Measurements from ENCODE around the gene MAJIN.

MAJIN gene

DNA sequence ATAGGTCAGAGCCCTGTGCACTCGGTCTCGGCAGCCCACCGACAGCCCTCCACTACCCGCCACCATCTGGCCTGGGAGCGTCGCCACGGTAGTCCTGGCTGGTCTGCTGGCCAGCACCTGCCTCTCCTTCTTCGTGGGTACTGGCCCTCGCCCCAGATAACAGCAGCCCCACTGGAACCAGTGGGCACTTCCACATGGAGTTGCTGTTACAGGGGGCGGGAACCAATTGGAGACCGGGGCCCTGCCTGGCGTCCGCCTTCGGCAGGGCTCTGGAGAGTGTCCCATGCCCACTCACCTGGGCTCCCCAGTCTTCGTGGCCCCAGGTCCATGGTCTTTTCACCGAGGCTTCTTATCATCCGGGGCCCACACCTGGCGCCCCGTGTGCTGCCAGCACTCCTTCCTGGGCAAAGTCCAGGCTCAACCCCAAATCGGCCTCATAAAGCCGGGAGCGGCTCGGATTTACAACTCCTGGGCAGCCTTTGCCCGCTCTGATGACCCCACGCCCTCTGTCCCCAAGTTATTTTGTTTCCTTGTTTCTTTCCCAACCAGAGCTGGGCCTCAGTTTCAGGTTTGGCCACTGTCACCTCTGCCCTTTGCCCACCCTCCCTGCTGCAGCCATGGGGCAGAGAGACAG, 80.6 kb downstream of the MAJIN start:
- no peak for DNase-seq

- DNase-seq, result no peak
Observed at GRCh38 chr11:64890522-64890939, 81.4 kb downstream of the MAJIN start.

DNA sequence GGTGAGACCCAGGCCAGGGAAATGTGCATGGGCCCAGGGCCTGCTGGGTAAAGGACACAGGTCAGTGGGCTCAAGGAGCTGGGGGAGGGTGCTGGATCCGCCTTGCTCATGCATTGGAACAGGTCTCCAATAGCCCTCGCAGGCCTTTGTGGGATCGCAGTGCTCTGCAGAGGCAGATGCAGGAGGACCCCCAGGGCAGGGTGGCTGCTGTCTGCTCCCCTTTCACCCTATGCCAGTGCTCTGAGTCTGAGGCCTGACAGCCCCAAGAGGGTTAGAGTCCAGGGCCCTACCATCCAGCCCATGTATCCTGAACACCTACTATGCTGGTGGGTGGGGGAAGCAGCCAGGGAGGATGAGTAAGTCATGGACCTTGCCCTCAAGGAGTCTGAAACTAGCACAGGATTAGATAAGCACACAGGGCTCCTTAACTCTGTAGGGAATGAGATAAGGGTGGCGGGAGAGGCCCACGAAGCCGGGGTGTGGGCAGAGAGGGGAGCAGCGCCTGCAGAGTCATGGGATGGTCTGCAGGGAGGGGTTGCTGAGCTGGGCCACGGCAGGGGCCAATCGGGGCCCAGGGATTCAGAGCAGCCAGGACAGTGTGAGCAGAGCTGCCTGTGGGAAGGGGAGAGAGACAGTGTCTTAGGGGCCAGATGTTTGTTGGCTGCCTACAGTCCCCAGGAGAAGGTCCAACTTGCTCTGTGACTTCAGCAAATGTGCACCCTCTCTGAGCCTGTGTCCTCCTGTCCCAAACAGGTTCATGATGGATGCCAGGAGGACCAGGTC, 83.0 kb downstream of the MAJIN start:
- DNase-seq, result no peak

DNA sequence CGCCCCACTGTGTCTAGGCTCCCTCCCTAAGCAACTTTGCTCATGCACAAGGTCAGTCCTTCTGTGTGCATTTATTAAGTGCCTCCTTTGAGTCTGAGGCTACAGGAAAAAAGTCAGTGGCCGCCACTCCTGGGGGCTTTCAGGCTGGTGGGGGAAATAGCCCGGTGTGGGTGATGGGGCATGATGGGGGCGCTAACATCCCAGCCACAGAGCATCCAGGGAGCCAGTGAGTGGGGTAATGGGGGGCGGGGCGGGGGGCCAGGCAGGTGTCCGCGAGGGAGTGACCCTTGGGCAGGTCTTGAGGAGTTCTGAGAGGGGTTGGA, 83.5 kb downstream of the MAJIN start:
- no peak for DNase-seq
